ENCODE results near the gene PURA.

Gene PURA

GRCh38 chr5:140136624-140137023 lies 22.7 kb downstream of the PURA start:
- no peak for TF ChIP-seq GATA2 (IDR thresholded peaks at IDR 0.05; ENCODE audit: low read depth, low read length)
- TF ChIP-seq GATA3 (IDR thresholded peaks at IDR 0.05; ENCODE audit: low read depth, low read length), result no peak

GRCh38 chr5:140140435-140140834 lies 26.5 kb downstream of the PURA start:
- TF ChIP-seq GATA2 (IDR thresholded peaks at IDR 0.05; ENCODE audit: low read depth, low read length), result no peak
- no peak for TF ChIP-seq GATA3 (IDR thresholded peaks at IDR 0.05; ENCODE audit: low read depth, low read length)

DNA sequence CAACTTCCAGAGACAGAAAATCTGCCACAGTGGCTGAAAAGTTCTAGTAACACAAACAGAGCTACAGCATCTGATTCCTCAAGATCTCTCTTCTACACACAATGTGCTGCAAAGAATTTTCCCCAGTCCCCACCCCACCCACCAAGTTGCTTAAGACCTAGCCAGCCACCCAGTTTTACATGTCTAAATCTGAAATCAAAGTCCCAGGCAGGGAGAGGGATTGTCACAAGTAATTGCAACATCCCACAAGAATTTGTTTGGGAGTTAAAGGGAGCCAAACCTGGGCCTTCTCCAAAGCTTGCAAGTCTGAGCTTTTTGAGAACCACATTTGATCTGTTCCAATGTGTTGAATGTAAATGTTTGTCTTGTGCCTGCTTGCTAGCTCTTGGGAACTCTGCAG lies 27.3 kb downstream of the PURA start:
- TF ChIP-seq GATA2 (IDR thresholded peaks at IDR 0.05; ENCODE audit: low read depth, low read length) (no peak), GATA3 (IDR thresholded peaks at IDR 0.05; ENCODE audit: low read depth, low read length) (no peak)

- TF ChIP-seq GATA2 (IDR thresholded peaks at IDR 0.05; ENCODE audit: low read depth, low read length) (no peak), GATA3 (IDR thresholded peaks at IDR 0.05; ENCODE audit: low read depth, low read length) (no peak)
These were observed 28.3 kb downstream of the PURA start for GRCh38 chr5:140142246-140142645.

GRCh38 chr5:140142856-140143255 lies 28.9 kb downstream of the PURA start:
- no peak for TF ChIP-seq GATA3 (IDR thresholded peaks at IDR 0.05; ENCODE audit: low read depth, low read length)
- TF ChIP-seq GATA2 (IDR thresholded peaks at IDR 0.05; ENCODE audit: low read depth, low read length), result no peak

GRCh38 chr5:140143521-140144258 lies 29.8 kb downstream of the PURA start:
- TF ChIP-seq GATA2 (IDR thresholded peaks at IDR 0.05; ENCODE audit: low read depth, low read length) (no peak), GATA3 (IDR thresholded peaks at IDR 0.05; ENCODE audit: low read depth, low read length) (no peak)

DNA sequence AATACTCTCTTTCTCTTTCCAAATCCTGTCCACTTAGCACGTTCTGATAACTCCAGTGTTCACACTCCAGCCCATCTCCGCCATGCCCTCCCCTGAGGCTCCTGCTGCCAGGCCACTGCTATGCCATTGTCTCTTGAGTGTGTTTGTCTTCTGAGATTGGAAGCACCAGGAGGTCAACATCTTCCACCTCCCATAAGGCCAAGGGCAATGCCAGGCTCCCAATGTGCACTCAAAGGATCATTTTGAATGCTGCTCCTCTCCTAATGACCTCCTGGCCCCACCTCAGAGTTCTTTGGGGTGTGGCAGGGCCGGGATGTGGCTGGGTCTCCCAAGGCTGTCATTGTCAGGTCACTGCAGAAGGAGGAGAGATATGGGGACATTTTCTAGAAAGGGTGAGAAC lies 31.3 kb downstream of the PURA start:
- TF ChIP-seq GATA2 (IDR thresholded peaks at IDR 0.05; ENCODE audit: low read depth, low read length) (no peak), GATA3 (IDR thresholded peaks at IDR 0.05; ENCODE audit: low read depth, low read length) (no peak)

DNA sequence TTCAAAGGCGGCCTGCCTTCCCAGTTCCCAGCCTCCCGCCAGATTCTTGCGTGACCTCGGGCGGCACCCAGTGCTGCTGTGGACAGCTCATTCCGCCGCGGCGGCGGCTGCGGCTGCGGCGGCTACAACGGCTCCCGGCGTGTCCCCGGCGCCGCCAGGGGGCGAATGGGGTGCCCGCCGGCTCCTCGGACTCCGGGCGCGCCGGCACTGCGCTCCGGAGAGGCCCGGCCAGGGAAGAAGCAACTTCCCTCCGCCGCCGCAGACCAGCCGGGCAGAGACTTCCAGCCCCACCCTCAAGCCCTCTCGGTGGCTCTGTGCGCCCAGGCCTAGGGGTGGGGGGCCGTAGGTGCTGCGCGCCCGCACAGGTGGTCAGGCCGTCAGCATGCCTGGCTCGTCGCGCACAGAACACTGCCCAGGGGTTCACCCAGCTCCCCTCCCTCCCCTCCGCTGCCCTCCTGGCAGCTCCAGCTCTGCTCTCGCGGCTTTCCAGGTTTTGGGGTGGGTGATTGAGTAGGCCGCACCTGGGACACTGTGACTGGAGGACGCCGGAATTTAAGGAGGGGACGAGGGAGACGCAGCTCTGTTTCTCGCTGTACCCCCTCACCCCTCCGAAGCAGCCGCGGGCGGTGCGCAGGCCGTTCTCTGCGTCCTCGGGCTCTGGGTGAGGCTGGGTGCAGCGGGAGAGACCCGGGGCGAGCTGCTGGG lies 32.1 kb downstream of the PURA start:
- TF ChIP-seq GATA3 (IDR thresholded peaks at IDR 0.05; ENCODE audit: low read depth, low read length), result no peak
- no peak for TF ChIP-seq GATA2 (IDR thresholded peaks at IDR 0.05; ENCODE audit: low read depth, low read length)

- no peak for TF ChIP-seq GATA3 (IDR thresholded peaks at IDR 0.05; ENCODE audit: low read depth, low read length)
These were observed 32.6 kb downstream of the PURA start for GRCh38 chr5:140146523-140146842.

DNA sequence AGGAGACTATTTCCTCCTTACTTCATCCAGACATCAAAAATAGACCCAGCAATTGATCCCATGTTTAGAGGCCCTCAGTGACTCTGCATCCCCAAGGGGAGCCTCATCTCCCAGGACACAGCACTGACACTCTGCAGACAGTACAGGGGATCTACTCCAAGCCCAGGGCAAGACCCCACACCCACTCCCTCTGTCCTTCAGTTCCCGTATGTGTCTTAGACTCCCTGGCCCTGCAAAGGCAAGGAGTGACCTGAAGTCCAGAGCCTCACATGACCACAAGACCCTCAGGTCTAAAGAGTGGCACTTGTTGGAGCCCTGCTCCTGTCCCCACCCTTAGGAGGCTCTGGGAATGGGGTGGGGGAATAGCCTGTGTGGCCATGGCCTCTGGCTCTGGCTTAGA lies 33.6 kb downstream of the PURA start:
- TF ChIP-seq GATA3 (IDR thresholded peaks at IDR 0.05; ENCODE audit: low read depth, low read length) (no peak), GATA2 (IDR thresholded peaks at IDR 0.05; ENCODE audit: low read depth, low read length) (no peak)

DNA sequence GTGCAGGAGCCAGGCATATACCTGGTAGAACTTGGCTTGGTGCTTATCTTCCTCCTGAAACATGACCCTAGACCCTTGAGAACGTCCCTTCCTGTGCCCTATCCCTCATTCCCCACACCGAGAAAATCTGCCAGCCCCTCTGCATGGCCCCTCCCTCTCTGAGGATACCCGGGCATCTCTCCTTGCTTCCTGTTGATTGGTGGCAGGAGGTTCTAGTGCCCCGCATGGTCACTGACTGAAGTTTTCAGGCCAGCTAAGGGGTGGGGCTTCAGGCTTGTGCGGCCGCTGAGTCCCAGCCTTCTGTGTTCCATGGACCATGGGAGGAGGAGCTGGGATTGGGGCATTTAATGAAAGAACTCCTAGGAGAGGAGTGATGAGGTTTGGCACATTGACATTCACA lies 34.6 kb downstream of the PURA start:
- TF ChIP-seq GATA3 (IDR thresholded peaks at IDR 0.05; ENCODE audit: low read depth, low read length) (no peak), GATA2 (IDR thresholded peaks at IDR 0.05; ENCODE audit: low read depth, low read length) (no peak)

DNA sequence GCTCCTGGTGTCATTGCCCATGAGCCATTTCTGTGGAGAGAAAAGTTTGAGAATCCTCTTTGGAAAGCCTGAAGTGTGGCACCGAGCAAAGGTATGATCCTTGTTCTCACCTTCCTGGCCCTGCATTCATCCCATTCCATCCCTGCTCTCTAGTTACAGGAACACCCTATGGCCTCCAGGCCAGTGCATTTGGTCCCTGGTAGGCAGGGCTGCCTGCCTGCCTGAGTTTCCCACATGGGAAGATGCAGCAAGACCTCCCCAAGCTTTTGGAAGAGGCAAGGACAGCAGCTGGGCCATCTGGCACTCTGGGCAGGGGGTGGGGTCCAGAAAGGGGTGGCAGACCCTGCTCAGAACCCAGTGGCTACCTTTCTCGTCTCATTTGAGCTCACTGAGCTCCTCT lies 36.3 kb downstream of the PURA start:
- TF ChIP-seq GATA3 (IDR thresholded peaks at IDR 0.05; ENCODE audit: low read depth, low read length) (no peak), GATA2 (IDR thresholded peaks at IDR 0.05; ENCODE audit: low read depth, low read length) (no peak)

GRCh38 chr5:140151144-140152021 lies 37.5 kb downstream of the PURA start:
- TF ChIP-seq GATA2 (IDR thresholded peaks at IDR 0.05; ENCODE audit: low read depth, low read length), result no peak
- TF ChIP-seq GATA3 (IDR thresholded peaks at IDR 0.05; ENCODE audit: low read depth, low read length), result no peak

Data from SH-SY5Y (cell line).